Measurements from ENCODE around the gene ASPM.

DNA sequence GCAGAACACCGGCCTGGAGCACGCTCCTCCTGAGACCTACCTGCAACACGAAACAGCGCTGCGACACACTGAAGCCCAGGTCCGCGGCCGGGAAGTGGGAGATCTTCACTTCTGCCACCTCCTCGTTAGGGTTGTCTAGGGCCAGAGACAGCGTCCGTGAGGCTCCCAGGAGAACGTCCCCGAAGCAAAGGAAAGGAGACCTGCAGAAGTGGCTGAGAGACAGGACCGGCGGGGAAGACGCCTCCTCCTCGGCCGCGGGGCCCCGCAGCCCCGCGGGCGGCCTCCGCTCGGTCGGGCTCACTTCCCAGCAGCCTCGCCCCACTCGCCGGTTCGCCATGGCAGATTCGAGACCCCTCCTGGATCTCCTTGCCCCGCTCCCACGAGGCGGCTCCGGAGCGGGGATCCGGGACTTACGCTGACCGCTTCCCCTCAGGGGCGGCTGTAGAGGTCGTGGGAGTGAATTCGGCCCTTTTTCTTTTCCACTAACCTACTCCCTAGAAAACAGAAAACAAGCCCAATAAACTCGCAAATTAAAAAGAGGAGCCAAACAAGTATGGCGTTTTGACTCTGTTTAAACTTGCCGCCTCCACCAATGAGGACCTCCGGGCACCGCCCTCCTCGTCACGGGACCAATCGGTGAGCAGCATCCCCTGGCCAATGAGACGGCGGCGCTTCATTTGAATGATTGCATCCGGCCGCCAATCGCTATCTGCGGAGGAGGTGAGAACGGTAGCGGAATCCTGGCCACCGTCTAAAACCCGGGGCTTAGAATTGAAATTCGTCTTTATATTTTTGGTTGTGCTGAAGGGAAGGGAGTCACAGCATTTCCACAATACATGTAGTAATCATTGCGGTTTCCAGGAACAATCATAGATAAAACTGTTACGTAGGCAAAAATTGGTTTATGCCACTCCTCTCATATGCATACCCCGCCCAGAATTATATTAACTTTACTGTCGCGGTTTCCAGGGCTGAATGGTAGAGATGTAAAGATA is at the start of gene ASPM:
- TF ChIP-seq, protein P1, sequence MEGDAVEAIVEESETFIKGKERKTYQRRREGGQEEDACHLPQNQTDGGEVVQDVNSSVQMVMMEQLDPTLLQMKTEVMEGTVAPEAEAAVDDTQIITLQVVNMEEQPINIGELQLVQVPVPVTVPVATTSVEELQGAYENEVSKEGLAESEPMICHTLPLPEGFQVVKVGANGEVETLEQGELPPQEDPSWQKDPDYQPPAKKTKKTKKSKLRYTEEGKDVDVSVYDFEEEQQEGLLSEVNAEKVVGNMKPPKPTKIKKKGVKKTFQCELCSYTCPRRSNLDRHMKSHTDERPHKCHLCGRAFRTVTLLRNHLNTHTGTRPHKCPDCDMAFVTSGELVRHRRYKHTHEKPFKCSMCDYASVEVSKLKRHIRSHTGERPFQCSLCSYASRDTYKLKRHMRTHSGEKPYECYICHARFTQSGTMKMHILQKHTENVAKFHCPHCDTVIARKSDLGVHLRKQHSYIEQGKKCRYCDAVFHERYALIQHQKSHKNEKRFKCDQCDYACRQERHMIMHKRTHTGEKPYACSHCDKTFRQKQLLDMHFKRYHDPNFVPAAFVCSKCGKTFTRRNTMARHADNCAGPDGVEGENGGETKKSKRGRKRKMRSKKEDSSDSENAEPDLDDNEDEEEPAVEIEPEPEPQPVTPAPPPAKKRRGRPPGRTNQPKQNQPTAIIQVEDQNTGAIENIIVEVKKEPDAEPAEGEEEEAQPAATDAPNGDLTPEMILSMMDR (IDR thresholded peaks at IDR 0.05; ENCODE audit: insufficient read depth, low read depth, low read length): no peak
- TF ChIP-seq EZH2 (IDR thresholded peaks at IDR 0.05; ENCODE audit: insufficient read depth, low read length): no peak
